DND-41 (cell line): ENCODE data around the gene DNASE1L3.
"Not testable (repeated sequence)": the region's sequence is repeated elsewhere in the genome, so short reads cannot be mapped to it uniquely, and the experiment has no call there.

Experiments used
- ATAC-seq: fragments of 200-7000 bp; cut with Tn5 transposase; 3 replicates; pipeline ENCODE4 v1.9.1; 2021; ENCODE audit warnings: low read depth; ENCODE audit not compliant: insufficient read depth
- DNase-seq: peaks from one replicate; pipeline ENCODE4 v3.0.0-alpha.2; 2020
- H2AFZ ChIP-seq: 2 replicates; pipeline ENCODE4 v1.6.0; 2012; ENCODE audit warnings: low read depth, low read length
- H3K27ac ChIP-seq: 2 replicates; pipeline ENCODE4 v1.5.1; 2012; ENCODE audit warnings: low read length, inconsistent platforms
- H3K27me3 ChIP-seq: fragments of 200-600 bp; sonication (generic); 2 replicates; pipeline ENCODE4 v1.6.0; 2012; ENCODE audit warnings: low read length, mild to moderate bottlenecking, inconsistent platforms; ENCODE audit not compliant: insufficient read depth, poor library complexity
- H3K36me3 ChIP-seq: 2 replicates; pipeline ENCODE4 v1.5.1; 2012; ENCODE audit warnings: low read length, inconsistent platforms; ENCODE audit not compliant: insufficient read depth
- H3K4me1 ChIP-seq: 2 replicates; pipeline ENCODE4 v1.5.1; 2012; ENCODE audit warnings: mild to moderate bottlenecking, low read length; ENCODE audit not compliant: insufficient read depth
- H3K4me2 ChIP-seq: 2 replicates; pipeline ENCODE4 v1.6.0; 2012; ENCODE audit warnings: mild to moderate bottlenecking, moderate library complexity, low read length, inconsistent platforms; ENCODE audit not compliant: insufficient read depth
- H3K4me3 ChIP-seq, 2 experiments: fragments of 200-600 bp in 1 of 2; shearing (Covaris generic) in 1 of 2; 2 replicates each; pipeline ENCODE4 v1.5.1; 2012 to 2016; ENCODE audit warnings: inconsistent platforms in 2 of 2, low read length in 2 of 2, mild to moderate bottlenecking in 2 of 2, low read depth in 1 of 2, moderate library complexity in 1 of 2
- H3K79me2 ChIP-seq: 2 replicates; pipeline ENCODE4 v1.6.0; 2012; ENCODE audit warnings: low read length, inconsistent platforms; ENCODE audit not compliant: insufficient read depth
- H3K9ac ChIP-seq: 2 replicates; pipeline ENCODE4 v1.6.0; 2012; ENCODE audit warnings: low read depth, mild to moderate bottlenecking, inconsistent platforms, low read length, moderate library complexity
- H3K9me3 ChIP-seq: 2 replicates; pipeline ENCODE4 v1.5.1; 2012; ENCODE audit warnings: low read length, moderate library complexity, mild to moderate bottlenecking, inconsistent platforms; ENCODE audit not compliant: insufficient read depth, severe bottlenecking
- H4K20me1 ChIP-seq: 2 replicates; pipeline ENCODE4 v1.6.0; 2012; ENCODE audit warnings: low read length; ENCODE audit not compliant: insufficient read depth
- CTCF ChIP-seq: IDR thresholded peaks from 2 replicates; pipeline ENCODE4 v1.5.1; 2012; ENCODE audit warnings: borderline replicate concordance, low read length, moderate library complexity, mild to moderate bottlenecking; ENCODE audit not compliant: poor library complexity, severe bottlenecking; ENCODE audit errors: extremely low read depth
- EZH2 ChIP-seq: IDR thresholded peaks from 3 replicates; pipeline ENCODE4 v1.6.1; 2012; ENCODE audit warnings: borderline replicate concordance, low read depth, mild to moderate bottlenecking, moderate library complexity, low read length, inconsistent platforms; ENCODE audit not compliant: severe bottlenecking

DNASE1L3 gene

GRCh38 chr3:58243976-58244585 lies 33.3 kb upstream of the DNASE1L3 start:
- no peak overlapping the region for H2AFZ ChIP-seq
- H3K4me3 ChIP-seq = no peak overlapping the region
- H3K4me2 ChIP-seq = no peak overlapping the region
- H3K9me3 ChIP-seq = no peaks in the 10 kb centered on the region
- H3K27ac ChIP-seq = no peak overlapping the region
- TF ChIP-seq CTCF (no peak), EZH2 (no peak)
- DNase-seq (no peak), ATAC-seq (no peak)
- no peaks in the 10 kb centered on the region for H3K36me3 ChIP-seq
- H3K9ac ChIP-seq = no peak overlapping the region
- peaks cover under 1% of the 10 kb centered on the region; the same call in 1 of the 2 replicates for H3K4me1 ChIP-seq
- no peaks in the 10 kb centered on the region for H3K79me2 ChIP-seq
- H4K20me1 ChIP-seq = peaks cover 8% of the 10 kb centered on the region; the same call in 1 of the 2 replicates
- no peaks in the 10 kb centered on the region for H3K27me3 ChIP-seq

- not testable (repeated sequence) for DNase-seq, H3K9ac ChIP-seq, H3K36me3 ChIP-seq, H3K4me2 ChIP-seq, H3K27ac ChIP-seq, H3K79me2 ChIP-seq, H3K27me3 ChIP-seq, H2AFZ ChIP-seq, H3K4me3 ChIP-seq, ATAC-seq, H3K9me3 ChIP-seq
- Histone ChIP-seq H4K20me1 (peaks cover 11% of the 10 kb centered on the region; the same call in 1 of the 2 replicates), H3K4me1 (peaks cover 12% of the 10 kb centered on the region)
These were observed 32.1 kb upstream of the DNASE1L3 start for GRCh38 chr3:58242860-58243259.

GRCh38 chr3:58242340-58242739 lies 31.6 kb upstream of the DNASE1L3 start:
- no peak for TF ChIP-seq CTCF
- TF ChIP-seq EZH2 = no peak

GRCh38 chr3:58241306-58242044 lies 30.7 kb upstream of the DNASE1L3 start:
- no peak overlapping the region for H3K27ac ChIP-seq
- no peaks in the 10 kb centered on the region for H3K79me2 ChIP-seq
- H3K9ac ChIP-seq = no peak overlapping the region
- no peak overlapping the region for H2AFZ ChIP-seq
- no peak for TF ChIP-seq CTCF
- TF ChIP-seq EZH2 = no peak
- ATAC-seq (no peak), DNase-seq (no peak)
- H3K9me3 ChIP-seq = no peaks in the 10 kb centered on the region
- H3K36me3 ChIP-seq = no peaks in the 10 kb centered on the region
- H3K27me3 ChIP-seq = peaks cover 9% of the 10 kb centered on the region
- peaks cover 11% of the 10 kb centered on the region; the same call in 1 of the 2 replicates for H4K20me1 ChIP-seq
- no peak overlapping the region for H3K4me3 ChIP-seq
- H3K4me2 ChIP-seq = no peak overlapping the region
- H3K4me1 ChIP-seq = peaks cover 19% of the 10 kb centered on the region

More at GRCh38 chr3:58242340-58242739, 31.6 kb upstream of the DNASE1L3 start:
- Histone ChIP-seq H3K36me3 (no peaks in the 10 kb centered on the region), H3K27me3 (peaks cover 9% of the 10 kb centered on the region), H3K9me3 (no peaks in the 10 kb centered on the region), H3K4me2 (no peak overlapping the region), H3K9ac (no peak overlapping the region), H3K79me2 (no peaks in the 10 kb centered on the region), H3K4me3 (no peak overlapping the region), H4K20me1 (peaks cover 11% of the 10 kb centered on the region; the same call in 1 of the 2 replicates), H3K4me1 (peaks cover 12% of the 10 kb centered on the region), H3K27ac (no peak overlapping the region), H2AFZ (no peak overlapping the region)
- DNase-seq = no peak
- no peak for ATAC-seq
